ENCODE measurements around the gene ENAH. TPM values are rescaled to one million over a fixed set of nuclear protein-coding genes. Genes with fewer than 3 reads are reported as not detected.
"Not testable (repeated sequence)": the region's sequence is repeated elsewhere in the genome, so short reads cannot be mapped to it uniquely, and the experiment has no call there.

ENAH gene
- total RNA-seq, 4 donors from 2014 or later: 22.9 to 109 (median 78.3) TPM

DNA sequence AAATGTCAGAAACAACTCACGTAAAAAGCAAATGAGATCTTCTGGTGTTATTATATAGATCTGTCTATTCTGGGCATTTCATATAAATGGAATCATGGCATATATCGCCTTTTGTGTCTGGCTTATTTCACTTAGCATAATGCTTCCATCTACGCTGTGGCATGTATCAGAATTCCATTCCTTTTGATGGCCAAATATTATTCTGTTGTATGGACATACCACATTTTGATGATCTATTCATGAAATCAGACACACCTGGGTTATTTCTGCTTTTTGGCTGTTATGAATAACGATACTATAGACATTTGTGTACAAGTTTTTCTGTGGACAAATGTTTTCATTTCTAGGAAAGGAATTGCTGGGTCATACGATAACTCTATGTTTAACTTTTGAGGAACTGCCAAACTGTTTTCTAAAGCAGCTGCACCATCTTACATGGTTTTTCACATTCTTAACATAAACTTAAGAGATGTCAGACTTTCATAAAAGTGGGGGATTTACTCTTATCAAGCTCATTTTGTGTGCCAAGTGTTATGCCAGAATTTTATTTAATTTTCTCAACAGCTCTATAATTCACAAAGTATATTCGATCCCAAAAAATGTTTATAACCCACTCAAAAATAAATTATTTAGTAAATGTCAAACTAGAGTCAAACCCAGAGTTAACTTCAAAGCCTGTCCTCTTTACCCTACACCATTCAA lies 7.6 kb downstream of the ENAH start:
- Histone ChIP-seq H3K27ac (no peak overlapping the region), H3K36me3 (no peaks in the 10 kb centered on the region), H3K4me3 (no peak overlapping the region), H3K4me1 (peaks cover 0 to 4% of the 10 kb centered on the region in 2 donors), H3K27me3 (no peaks in the 10 kb centered on the region), H3K9me3 (no peaks in the 10 kb centered on the region)
- TF ChIP-seq POLR2A (IDR thresholded peaks at IDR 0.05): no peak
- TF ChIP-seq, protein P1, sequence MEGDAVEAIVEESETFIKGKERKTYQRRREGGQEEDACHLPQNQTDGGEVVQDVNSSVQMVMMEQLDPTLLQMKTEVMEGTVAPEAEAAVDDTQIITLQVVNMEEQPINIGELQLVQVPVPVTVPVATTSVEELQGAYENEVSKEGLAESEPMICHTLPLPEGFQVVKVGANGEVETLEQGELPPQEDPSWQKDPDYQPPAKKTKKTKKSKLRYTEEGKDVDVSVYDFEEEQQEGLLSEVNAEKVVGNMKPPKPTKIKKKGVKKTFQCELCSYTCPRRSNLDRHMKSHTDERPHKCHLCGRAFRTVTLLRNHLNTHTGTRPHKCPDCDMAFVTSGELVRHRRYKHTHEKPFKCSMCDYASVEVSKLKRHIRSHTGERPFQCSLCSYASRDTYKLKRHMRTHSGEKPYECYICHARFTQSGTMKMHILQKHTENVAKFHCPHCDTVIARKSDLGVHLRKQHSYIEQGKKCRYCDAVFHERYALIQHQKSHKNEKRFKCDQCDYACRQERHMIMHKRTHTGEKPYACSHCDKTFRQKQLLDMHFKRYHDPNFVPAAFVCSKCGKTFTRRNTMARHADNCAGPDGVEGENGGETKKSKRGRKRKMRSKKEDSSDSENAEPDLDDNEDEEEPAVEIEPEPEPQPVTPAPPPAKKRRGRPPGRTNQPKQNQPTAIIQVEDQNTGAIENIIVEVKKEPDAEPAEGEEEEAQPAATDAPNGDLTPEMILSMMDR (IDR thresholded peaks at IDR 0.05): no peak
- DNase-seq: no peak
- intact Hi-C loops (cut with DNase I; ENCODE audit: low total_unique reads): no loop called here

DNA sequence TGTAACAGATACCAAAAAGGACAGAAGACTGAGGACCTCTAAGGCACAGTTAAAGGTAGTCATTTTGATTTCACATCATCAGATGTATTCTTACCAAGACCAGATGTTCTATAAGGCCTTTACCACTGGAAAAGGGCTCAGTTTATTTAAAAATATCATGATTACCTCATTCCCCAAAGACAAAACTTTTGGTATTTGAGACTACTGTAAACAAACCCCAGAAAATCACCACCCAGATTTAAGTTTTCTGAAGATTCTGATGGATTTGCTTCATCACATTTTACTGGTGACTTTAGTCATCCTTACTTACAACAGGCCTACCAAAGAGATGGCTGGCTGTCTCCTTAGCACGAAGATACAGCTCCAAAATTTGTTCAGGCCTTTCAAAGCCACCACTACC lies 8.3 kb downstream of the ENAH start:
- DNase-seq: no peak
- Histone ChIP-seq H3K27me3 (no peaks in the 10 kb centered on the region), H3K27ac (no peak overlapping the region), H3K9me3 (no peaks in the 10 kb centered on the region), H3K4me1 (peaks cover 0 to 4% of the 10 kb centered on the region in 2 donors), H3K36me3 (no peaks in the 10 kb centered on the region), H3K4me3 (no peak overlapping the region)
- intact Hi-C loops (cut with DNase I; ENCODE audit: low total_unique reads): no loop called here
- no peak for TF ChIP-seq POLR2A (IDR thresholded peaks at IDR 0.05)
- TF ChIP-seq, protein P1 (IDR thresholded peaks at IDR 0.05): no peak

DNA sequence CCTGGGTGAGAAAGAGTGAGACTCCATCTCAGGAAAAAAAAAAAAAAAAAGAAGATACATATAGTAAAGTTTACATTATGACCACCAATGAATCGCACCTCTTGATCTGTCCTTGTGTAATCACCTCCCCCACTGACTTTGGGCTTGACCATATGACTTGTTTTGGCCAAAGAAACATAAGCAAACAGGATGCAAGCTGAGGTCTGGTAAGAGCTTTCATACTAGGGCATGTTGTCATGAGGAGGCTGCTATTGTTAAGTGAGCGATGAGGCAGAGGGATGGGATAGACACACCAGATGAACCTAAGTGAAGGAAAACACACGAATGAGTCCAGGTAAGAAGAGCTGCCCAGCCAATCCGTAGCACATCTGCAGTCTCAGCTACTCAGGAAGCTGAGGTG lies 10.7 kb downstream of the ENAH start:
- Histone ChIP-seq H3K27me3 (no peaks in the 10 kb centered on the region), H3K4me3 (no peak overlapping the region), H3K9me3 (no peaks in the 10 kb centered on the region), H3K27ac (no peak overlapping the region), H3K36me3 (no peaks in the 10 kb centered on the region), H3K4me1 (peaks cover 0 to 4% of the 10 kb centered on the region in 2 donors)
- TF ChIP-seq, protein P1 (IDR thresholded peaks at IDR 0.05): no peak
- TF ChIP-seq POLR2A (IDR thresholded peaks at IDR 0.05): no peak
- intact Hi-C loops (cut with DNase I; ENCODE audit: low total_unique reads): no loop called here
- DNase-seq: no peak

DNA sequence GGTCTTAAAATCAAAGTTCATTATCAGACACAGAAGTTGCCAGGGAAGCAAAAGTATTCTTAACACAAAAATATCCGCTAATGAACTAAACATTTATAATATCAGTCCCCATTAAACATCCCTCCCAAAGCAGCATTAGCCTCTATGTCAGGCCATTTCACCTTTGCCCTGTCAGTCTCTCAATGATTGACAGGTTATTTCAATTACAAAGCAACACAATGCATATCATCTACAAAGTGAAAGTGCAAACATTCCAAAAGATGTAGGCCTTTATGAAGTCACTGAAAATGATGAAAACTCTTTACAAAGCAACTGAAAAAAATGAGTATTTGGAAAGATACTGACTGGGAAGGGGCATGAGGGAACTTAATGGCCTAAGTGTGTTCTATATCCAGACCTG lies 14.1 kb downstream of the ENAH start:
- no peaks in the 10 kb centered on the region for H3K4me1 ChIP-seq
- H3K36me3 ChIP-seq: no peaks in the 10 kb centered on the region
- no peak overlapping the region for H3K27ac ChIP-seq
- no peak for TF ChIP-seq POLR2A (IDR thresholded peaks at IDR 0.05)
- TF ChIP-seq, protein P1 (IDR thresholded peaks at IDR 0.05): no peak
- no peak for DNase-seq
- H3K27me3 ChIP-seq: no peaks in the 10 kb centered on the region
- H3K9me3 ChIP-seq: no peaks in the 10 kb centered on the region
- H3K4me3 ChIP-seq: no peak overlapping the region
- intact Hi-C loops (cut with DNase I; ENCODE audit: low total_unique reads): no loop called here

DNA sequence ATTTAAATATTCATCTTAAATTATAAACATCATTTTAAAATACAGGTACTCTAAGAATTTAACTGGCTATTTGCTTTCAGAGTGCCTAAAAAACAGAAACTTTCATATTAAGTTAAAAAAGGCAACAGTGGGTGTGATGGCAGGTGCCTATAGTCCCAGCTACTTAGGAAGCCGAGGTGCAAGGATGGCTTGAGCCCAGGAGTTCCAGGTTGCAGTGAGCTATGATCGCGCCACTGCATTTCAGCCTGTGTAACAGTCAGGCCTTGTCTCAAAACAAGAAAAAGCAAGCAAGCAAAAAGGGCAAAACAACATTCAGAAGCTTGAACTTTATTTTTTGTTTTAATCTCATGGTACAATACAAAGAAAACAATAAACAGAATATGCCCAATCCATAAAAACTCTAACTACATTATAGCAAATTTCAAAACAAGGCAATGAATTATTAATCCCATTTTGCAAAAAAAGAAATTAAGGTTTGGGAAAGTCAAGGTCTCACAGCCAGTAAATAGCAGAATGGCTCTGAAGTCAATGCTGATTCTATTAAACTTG lies 15.2 kb downstream of the ENAH start:
- no peak for DNase-seq
- Histone ChIP-seq H3K9me3 (no peaks in the 10 kb centered on the region), H3K36me3 (no peaks in the 10 kb centered on the region), H3K4me3 (no peak overlapping the region), H3K27me3 (no peaks in the 10 kb centered on the region), H3K27ac (no peak overlapping the region), H3K4me1 (no peaks in the 10 kb centered on the region)
- intact Hi-C loops (cut with DNase I; ENCODE audit: low total_unique reads): no loop called here
- TF ChIP-seq, protein P1 (IDR thresholded peaks at IDR 0.05): no peak
- no peak for TF ChIP-seq POLR2A (IDR thresholded peaks at IDR 0.05)

DNA sequence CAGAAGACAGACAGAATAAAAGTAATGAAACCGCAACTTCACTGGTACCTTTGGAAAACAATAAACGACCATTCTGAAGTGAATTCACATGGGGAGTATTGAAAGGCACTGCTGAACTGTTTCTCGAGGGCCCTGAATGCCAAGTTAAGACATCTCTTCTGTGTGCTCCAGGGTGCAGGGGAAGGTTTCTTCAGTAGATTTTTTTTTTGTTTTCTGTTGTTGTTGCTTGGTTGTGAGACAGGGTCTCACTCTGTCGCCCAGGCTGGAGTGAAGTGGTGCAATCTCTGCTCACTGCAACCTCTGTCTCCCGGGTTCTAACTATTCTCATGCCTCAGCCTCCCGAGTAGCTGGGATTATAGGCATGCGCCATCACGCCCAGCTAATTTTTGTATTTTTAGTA lies 15.9 kb downstream of the ENAH start:
- H3K4me3 ChIP-seq; intact Hi-C loops (cut with DNase I; ENCODE audit: low total_unique reads); H3K36me3 ChIP-seq; H3K9me3 ChIP-seq; H3K27ac ChIP-seq; DNase-seq; H3K27me3 ChIP-seq; H3K4me1 ChIP-seq: not testable (repeated sequence)

Data from uterus (tissue), 4 donors.